Dermis blood vessel endothelial cell (primary cell): ENCODE measurements around the gene XYLT1. TPM values are rescaled to one million over a fixed set of nuclear protein-coding genes. Genes with fewer than 3 reads are reported as not detected.

Source experiments
- DNase-seq: peaks from one replicate; pipeline ENCODE4 v3.0.0; 2010
- total RNA-seq: library from RNA; depleted of rRNA; stranded (reverse); fragments of >200 nt; gene quantifications from 2 replicates; pipeline ENCODE4 v1.2.3, GENCODE V29; 2014

XYLT1 gene
- total RNA-seq, 1 donor from 2014 or later = 2.0 TPM

GRCh38 chr16:17403156-17403809 is 67.5 kb downstream of the XYLT1 start:
- DNase-seq = no peak

- DNase-seq = peak; percentile 95
Observed at GRCh38 chr16:17397499-17397891, 73.3 kb downstream of the XYLT1 start.

- DNase-seq = peak; percentile 86
Observed at GRCh38 chr16:17396762-17397498, 73.8 kb downstream of the XYLT1 start.

GRCh38 chr16:17395849-17396480 is 74.8 kb downstream of the XYLT1 start:
- DNase-seq = peak; percentile 15

- DNase-seq = no peak
Observed at GRCh38 chr16:17392857-17393692, 77.7 kb downstream of the XYLT1 start.

GRCh38 chr16:17392127-17392856 is 78.5 kb downstream of the XYLT1 start:
- no peak for DNase-seq

- DNase-seq = no peak
Observed at GRCh38 chr16:17391715-17392114, 79.0 kb downstream of the XYLT1 start.

GRCh38 chr16:17389384-17389783 is 81.4 kb downstream of the XYLT1 start:
- no peak for DNase-seq

GRCh38 chr16:17387256-17387655 is 83.5 kb downstream of the XYLT1 start:
- no peak for DNase-seq

GRCh38 chr16:17386229-17386628 is 84.5 kb downstream of the XYLT1 start:
- peak; percentile 23 for DNase-seq

GRCh38 chr16:17384471-17384870 is 86.3 kb downstream of the XYLT1 start:
- no peak for DNase-seq

GRCh38 chr16:17382949-17383863 is 87.6 kb downstream of the XYLT1 start:
- DNase-seq = no peak

GRCh38 chr16:17382514-17382913 is 88.2 kb downstream of the XYLT1 start:
- DNase-seq = no peak

GRCh38 chr16:17381784-17382183 is 89.0 kb downstream of the XYLT1 start:
- no peak for DNase-seq

GRCh38 chr16:17380613-17381012 is 90.1 kb downstream of the XYLT1 start:
- DNase-seq = peak; percentile 60

GRCh38 chr16:17379121-17379571 is 91.6 kb downstream of the XYLT1 start:
- peak; percentile 19 for DNase-seq

GRCh38 chr16:17377360-17378324 is 93.1 kb downstream of the XYLT1 start:
- DNase-seq = no peak

GRCh38 chr16:17375461-17376304 is 95.1 kb downstream of the XYLT1 start:
- no peak for DNase-seq
